ENCODE results near the gene DCLRE1B. TPM values are rescaled to one million over a fixed set of nuclear protein-coding genes. Genes with fewer than 3 reads are reported as not detected.

Gene DCLRE1B
- total and polyA plus RNA-seq, 9 of the 15 experiments (the other 6 are each of a cell fraction or from before 2014, with no cell fraction given): 10.6 to 28.8 (median 17.2) TPM

- TF ChIP-seq CREB3 (tag; conservative IDR thresholded peaks at IDR 0.05; ENCODE audit: low read depth): no peak; the same call in 1 of the 2 replicates
- TF ChIP-seq ZNF695 (CRISPR knock-in tag; IDR thresholded peaks at IDR 0.05): no peak
- no peak for TF ChIP-seq STAG1 (CRISPR knock-in tag; IDR thresholded peaks at IDR 0.05; ENCODE audit: borderline replicate concordance)
- TF ChIP-seq PCBP1 (IDR thresholded peaks at IDR 0.05; ENCODE audit: low read depth, low read length, poor library complexity, severe bottlenecking): no peak
- TF ChIP-seq ADNP (tag; IDR thresholded peaks at IDR 0.05): peak; percentile 68
- TF ChIP-seq THAP12 (CRISPR knock-in tag; IDR thresholded peaks at IDR 0.05): no peak
- TF ChIP-seq PHF21A (IDR thresholded peaks at IDR 0.05; ENCODE audit: borderline replicate concordance, low read depth): no peak
- TF ChIP-seq ZKSCAN1 (IDR thresholded peaks at IDR 0.05; ENCODE audit: low read depth, low read length): 0 out of 2 replicates have a peak, but pooled peaks have one; percentile 39
- TF ChIP-seq TEAD1 (CRISPR knock-in tag; IDR thresholded peaks at IDR 0.05): peak in 1 of 2 experiments; percentile 83; a peak in 2 of 4 replicates
- TF ChIP-seq CREB1 (IDR thresholded peaks at IDR 0.05): peak; percentile 77
- no peak; the same call in 1 of the 2 replicates for TF ChIP-seq CREB1 (CRISPR knock-in tag; IDR thresholded peaks at IDR 0.05)
- no peak for TF ChIP-seq ZNF224 (CRISPR knock-in tag; IDR thresholded peaks at IDR 0.05)
- TF ChIP-seq ARID4B (CRISPR knock-in tag; IDR thresholded peaks at IDR 0.05): no peak
- TF ChIP-seq ZNF561 (CRISPR knock-in tag; conservative IDR thresholded peaks at IDR 0.05): no peak
- TF ChIP-seq MCM2 (IDR thresholded peaks at IDR 0.05; ENCODE audit: low read depth): no peak
- no peak for TF ChIP-seq ARID2 (IDR thresholded peaks at IDR 0.05)
- no peak for TF ChIP-seq NFYB (IDR thresholded peaks at IDR 0.05; ENCODE audit: extremely low read depth, insufficient read length)
- no peak for TF ChIP-seq SRF (CRISPR knock-in tag; IDR thresholded peaks at IDR 0.05)
- no peak for TF ChIP-seq FIP1L1 (IDR thresholded peaks at IDR 0.05; ENCODE audit: low read depth, low read length, poor library complexity, severe bottlenecking)
These were observed 8.9 kb downstream of the DCLRE1B start (continued) for GRCh38 chr1:113913887-113914664.

All from K562 (cell line).